Kidney glomerular epithelial cell (primary cell): ENCODE measurements around the gene PGM3.

ENCODE experiments used
- DNase-seq: peaks from one replicate; lab custom pipeline; 2025; lab: John Stamatoyannopoulos, UW

PGM3 gene

GRCh38 chr6:83183082-83183828 lies 9.8 kb downstream of the PGM3 start:
- peak; percentile 32 for DNase-seq

GRCh38 chr6:83182114-83182513 lies 11.0 kb downstream of the PGM3 start:
- no peak for DNase-seq

GRCh38 chr6:83180426-83180950 lies 12.6 kb downstream of the PGM3 start:
- no peak for DNase-seq

- no peak for DNase-seq
Measured at GRCh38 chr6:83176246-83176645, 16.8 kb downstream of the PGM3 start.

GRCh38 chr6:83169511-83169910 lies 23.6 kb downstream of the PGM3 start:
- no peak for DNase-seq

GRCh38 chr6:83169106-83169505 lies 24.0 kb downstream of the PGM3 start:
- no peak for DNase-seq

GRCh38 chr6:83168556-83168955 lies 24.5 kb downstream of the PGM3 start:
- DNase-seq = no peak

- no peak for DNase-seq
Measured at GRCh38 chr6:83167726-83168278, 25.3 kb downstream of the PGM3 start.

GRCh38 chr6:83160167-83160566 lies 32.9 kb downstream of the PGM3 start:
- no peak for DNase-seq

- no peak for DNase-seq
Measured at GRCh38 chr6:83155794-83156193, 37.3 kb downstream of the PGM3 start.

- DNase-seq = no peak
Measured at GRCh38 chr6:83153883-83154521, 39.1 kb downstream of the PGM3 start.

- no peak for DNase-seq
Measured at GRCh38 chr6:83152913-83153312, 40.2 kb downstream of the PGM3 start.

- DNase-seq = no peak
Measured at GRCh38 chr6:83151114-83151513, 42.0 kb downstream of the PGM3 start.

GRCh38 chr6:83138758-83139157 lies 54.3 kb downstream of the PGM3 start:
- DNase-seq = no peak

- no peak for DNase-seq
Measured at GRCh38 chr6:83138118-83138722, 54.8 kb downstream of the PGM3 start.

- DNase-seq = no peak
Measured at GRCh38 chr6:83132121-83132520, 60.9 kb downstream of the PGM3 start.

GRCh38 chr6:83127976-83128375 lies 65.1 kb downstream of the PGM3 start:
- DNase-seq = no peak

GRCh38 chr6:83127258-83127657 lies 65.8 kb downstream of the PGM3 start:
- no peak for DNase-seq

GRCh38 chr6:83126807-83127206 lies 66.3 kb downstream of the PGM3 start:
- DNase-seq = no peak

- no peak for DNase-seq
Measured at GRCh38 chr6:83126223-83126622, 66.8 kb downstream of the PGM3 start.

GRCh38 chr6:83125425-83125824 lies 67.6 kb downstream of the PGM3 start:
- DNase-seq = no peak

- no peak for DNase-seq
Measured at GRCh38 chr6:83124553-83124952, 68.5 kb downstream of the PGM3 start.
